NCI-H1048 (cell line): Measurements from ENCODE around the gene H19.

Source experiments
- DNase-seq: peaks from one replicate; lab custom pipeline; 2025; lab: John Stamatoyannopoulos, UW

The H19 gene

GRCh38 chr11:1997755-1998154 lies at the start of gene H19:
Gene H19 (minus strand): TSS chr11:1997842.
- DNase-seq, result no peak

GRCh38 chr11:2041963-2042362 lies 44.3 kb upstream of the H19 start:
- DNase-seq, result no peak

- DNase-seq, result no peak
These were observed 43.5 kb upstream of the H19 start for GRCh38 chr11:2041153-2041552.

GRCh38 chr11:2039198-2039759 lies 41.6 kb upstream of the H19 start:
- no peak for DNase-seq

GRCh38 chr11:2036863-2037486 lies 39.3 kb upstream of the H19 start:
- no peak for DNase-seq

- no peak for DNase-seq
These were observed 37.7 kb upstream of the H19 start for GRCh38 chr11:2035382-2035781.

GRCh38 chr11:2031058-2031457 lies 33.4 kb upstream of the H19 start:
- no peak for DNase-seq

GRCh38 chr11:2027708-2028107 lies 30.1 kb upstream of the H19 start:
- DNase-seq, result no peak

- no peak for DNase-seq
These were observed 17.4 kb upstream of the H19 start for GRCh38 chr11:2015025-2015424.

- DNase-seq, result no peak
These were observed 14.8 kb upstream of the H19 start for GRCh38 chr11:2012440-2012839.

- no peak for DNase-seq
These were observed 6.8 kb upstream of the H19 start for GRCh38 chr11:2004466-2004865.

- no peak for DNase-seq
These were observed 5.2 kb upstream of the H19 start for GRCh38 chr11:2002807-2003206.

- DNase-seq, result no peak
These were observed 4.6 kb upstream of the H19 start for GRCh38 chr11:2002042-2002776.

GRCh38 chr11:1998861-1999260 lies 1.2 kb upstream of the H19 start:
- DNase-seq, result no peak

- DNase-seq, result no peak
These were observed 648 bp upstream of the H19 start for GRCh38 chr11:1998290-1998689.

- no peak for DNase-seq
These were observed 3.5 kb downstream of the H19 start for GRCh38 chr11:1994121-1994520.

- DNase-seq, result no peak
These were observed 5.5 kb downstream of the H19 start for GRCh38 chr11:1992111-1992510.

GRCh38 chr11:1990872-1991578 lies 6.6 kb downstream of the H19 start:
- no peak for DNase-seq

- no peak for DNase-seq
These were observed 7.7 kb downstream of the H19 start for GRCh38 chr11:1989953-1990352.

- no peak for DNase-seq
These were observed 8.8 kb downstream of the H19 start for GRCh38 chr11:1988667-1989317.

- DNase-seq, result no peak
These were observed 9.5 kb downstream of the H19 start for GRCh38 chr11:1988174-1988573.

GRCh38 chr11:1987024-1987423 lies 10.6 kb downstream of the H19 start:
- no peak for DNase-seq

GRCh38 chr11:1983601-1983961 lies 14.1 kb downstream of the H19 start:
- DNase-seq, result no peak
